HL-60 (cell line): ENCODE measurements around the gene SLCO4A1.

Experiments used
- CTCF ChIP-seq: IDR thresholded peaks from one replicate; pipeline ENCODE4 v1.5.1; 2011; ENCODE audit warnings: low read length, control low read depth, inconsistent platforms; ENCODE audit not compliant: insufficient read depth
- POLR2AphosphoS5 ChIP-seq: IDR thresholded peaks from 2 replicates; pipeline ENCODE4 v1.6.1; 2012; ENCODE audit warnings: low read depth
- TF ChIP-seq, protein P1 (sequence below): IDR thresholded peaks from 2 replicates; pipeline ENCODE4 v1.6.1; 2012; ENCODE audit warnings: low read depth; ENCODE audit not compliant: insufficient replicate concordance

DNA sequence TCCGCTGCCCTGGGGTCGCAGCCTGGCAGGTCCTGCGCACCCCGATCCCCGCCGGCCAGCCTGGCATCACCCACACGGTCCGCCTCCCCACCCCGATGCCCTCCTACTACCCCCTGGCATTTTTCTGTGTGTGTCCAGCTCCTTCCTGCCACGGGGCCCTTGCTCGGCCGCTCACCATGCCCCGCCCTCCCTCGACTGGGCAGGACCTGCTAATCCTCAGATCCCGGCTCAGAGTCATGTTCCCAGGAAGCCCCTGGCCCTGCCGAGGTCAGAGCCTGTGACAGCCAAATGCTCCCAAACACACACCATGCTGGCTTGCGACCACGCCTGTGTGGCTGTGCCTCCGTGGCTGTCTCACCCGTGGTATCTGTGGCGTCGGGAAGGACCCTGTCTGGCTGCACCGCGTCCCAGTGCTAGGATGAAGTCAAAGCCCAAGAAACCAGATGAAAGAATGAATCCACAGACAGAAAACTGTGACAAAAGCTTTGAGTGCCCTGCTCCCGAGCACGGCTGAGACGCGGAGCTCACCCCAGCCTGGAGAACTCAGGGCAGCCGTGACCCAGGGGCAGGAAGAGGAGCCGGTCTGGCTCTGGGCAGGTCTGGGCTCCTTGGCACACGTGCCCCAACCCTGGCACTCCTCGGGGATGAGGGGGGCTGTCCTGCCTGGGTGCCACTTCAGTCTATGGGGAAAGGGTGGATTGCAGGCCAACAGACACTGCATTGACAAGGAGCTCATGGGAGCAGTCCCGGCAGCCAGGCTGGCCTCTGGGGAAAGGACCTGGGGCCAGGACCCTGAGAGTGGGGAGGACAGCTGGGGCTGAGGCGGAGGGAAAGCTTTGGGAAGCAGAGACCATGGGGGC lies 20.8 kb upstream of the SLCO4A1 start:
- TF ChIP-seq CTCF (no peak), POLR2AphosphoS5 (no peak)
- TF ChIP-seq, protein P1, sequence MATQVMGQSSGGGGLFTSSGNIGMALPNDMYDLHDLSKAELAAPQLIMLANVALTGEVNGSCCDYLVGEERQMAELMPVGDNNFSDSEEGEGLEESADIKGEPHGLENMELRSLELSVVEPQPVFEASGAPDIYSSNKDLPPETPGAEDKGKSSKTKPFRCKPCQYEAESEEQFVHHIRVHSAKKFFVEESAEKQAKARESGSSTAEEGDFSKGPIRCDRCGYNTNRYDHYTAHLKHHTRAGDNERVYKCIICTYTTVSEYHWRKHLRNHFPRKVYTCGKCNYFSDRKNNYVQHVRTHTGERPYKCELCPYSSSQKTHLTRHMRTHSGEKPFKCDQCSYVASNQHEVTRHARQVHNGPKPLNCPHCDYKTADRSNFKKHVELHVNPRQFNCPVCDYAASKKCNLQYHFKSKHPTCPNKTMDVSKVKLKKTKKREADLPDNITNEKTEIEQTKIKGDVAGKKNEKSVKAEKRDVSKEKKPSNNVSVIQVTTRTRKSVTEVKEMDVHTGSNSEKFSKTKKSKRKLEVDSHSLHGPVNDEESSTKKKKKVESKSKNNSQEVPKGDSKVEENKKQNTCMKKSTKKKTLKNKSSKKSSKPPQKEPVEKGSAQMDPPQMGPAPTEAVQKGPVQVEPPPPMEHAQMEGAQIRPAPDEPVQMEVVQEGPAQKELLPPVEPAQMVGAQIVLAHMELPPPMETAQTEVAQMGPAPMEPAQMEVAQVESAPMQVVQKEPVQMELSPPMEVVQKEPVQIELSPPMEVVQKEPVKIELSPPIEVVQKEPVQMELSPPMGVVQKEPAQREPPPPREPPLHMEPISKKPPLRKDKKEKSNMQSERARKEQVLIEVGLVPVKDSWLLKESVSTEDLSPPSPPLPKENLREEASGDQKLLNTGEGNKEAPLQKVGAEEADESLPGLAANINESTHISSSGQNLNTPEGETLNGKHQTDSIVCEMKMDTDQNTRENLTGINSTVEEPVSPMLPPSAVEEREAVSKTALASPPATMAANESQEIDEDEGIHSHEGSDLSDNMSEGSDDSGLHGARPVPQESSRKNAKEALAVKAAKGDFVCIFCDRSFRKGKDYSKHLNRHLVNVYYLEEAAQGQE = no peak
